HCT116 (cell line): ENCODE data around the gene CNPY1. TPM values are rescaled to one million over a fixed set of nuclear protein-coding genes. Genes with fewer than 3 reads are reported as not detected.

Source experiments
- ATAC-seq: fragments of 200-7000 bp; cut with Tn5 transposase; 2 replicates; pipeline ENCODE4 v1.9.1; 2020; ENCODE audit warnings: mild to moderate bottlenecking, moderate library complexity
- BruUV-seq: library from RNA; stranded (reverse); fragments of 400-500 nt; replicated peaks from 2 replicates; lab custom pipeline; 2021; lab: Mats Ljungman, UMichigan
- CTCF ChIA-PET: fragments of 300-600 bp; sonication (Branson Sonifier 250); formaldehyde crosslinking; loops from one replicate; lab custom pipeline; 2021; ENCODE audit warnings: antibody characterized with exemption; lab: Charles Lee
- POLR2A ChIA-PET: fragments of 300-600, 350-600 bp; sonication (Branson Sonifier 250); formaldehyde crosslinking; loops from one replicate; lab custom pipeline; 2021; ENCODE audit warnings: antibody characterized with exemption; lab: Charles Lee
- RAD21 ChIA-PET, 2 experiments: fragments of 300-600 bp; sonication (Branson Sonifier 250); formaldehyde crosslinking; loops; one replicate each; lab custom pipeline; 2023; ENCODE audit warnings: low total read pairs in 2 of 2; ENCODE audit not compliant: uncharacterized antibody in 2 of 2, unreplicated experiment in 2 of 2, low non-redundant PET in 1 of 2; lab: Charles Lee
- DNase-seq: peaks from one replicate; pipeline ENCODE4 v3.0.0-alpha.2; 2010; ENCODE audit warnings: low read depth, low spot score
- H2AFZ ChIP-seq: fragments of 200-600 bp; shearing (Covaris generic), sonication (generic); 2 replicates; pipeline ENCODE4 v1.6.1; 2017; ENCODE audit warnings: low read depth, mixed run types, mixed read lengths, antibody characterized with exemption, low read length; ENCODE audit not compliant: poor library complexity, severe bottlenecking
- H3K27ac ChIP-seq: 2 replicates; pipeline ENCODE4 v1.5.1; 2012; ENCODE audit warnings: low read depth, low read length
- H3K27me3 ChIP-seq: fragments of 200-600 bp; sonication (generic); 2 replicates; pipeline ENCODE4 v1.6.1; 2016; ENCODE audit warnings: mixed run types, low read length, mixed read lengths; ENCODE audit not compliant: insufficient read depth
- H3K36me3 ChIP-seq, 2 experiments: fragments of 200-500 bp in 1 of 2; fragments of 200-600 bp in 1 of 2; sonication (Bioruptor generic) in 1 of 2; sonication (generic) in 1 of 2; 2 replicates each; pipeline versions ENCODE4 v1.5.1 to v1.6.1; 2014 to 2016; ENCODE audit warnings: low read length in 2 of 2, inconsistent platforms in 1 of 2, mixed read lengths in 1 of 2, mixed run types in 1 of 2; ENCODE audit not compliant: insufficient read depth in 2 of 2, control insufficient read depth in 1 of 2
- H3K4me1 ChIP-seq, 2 experiments: fragments of 200-600 bp in 1 of 2; sonication (generic) in 1 of 2; 2 replicates each; pipeline versions ENCODE4 v1.5.1 to v1.6.1; 2012 to 2017; ENCODE audit warnings: low read length in 2 of 2, inconsistent platforms in 1 of 2, mild to moderate bottlenecking in 1 of 2, mixed read lengths in 1 of 2, mixed run types in 1 of 2, moderate library complexity in 1 of 2; ENCODE audit not compliant: insufficient read depth in 2 of 2, control insufficient read depth in 1 of 2
- H3K4me2 ChIP-seq: fragments of 200-600 bp; sonication (generic); 2 replicates; pipeline ENCODE4 v1.6.1; 2017; ENCODE audit warnings: mixed run types, low read length, mixed read lengths
- H3K4me3 ChIP-seq, 2 experiments: fragments of 200-600 bp in 1 of 2; sonication (generic) in 1 of 2; replicated peaks in 1 of 2; 2 replicates each; pipeline ENCODE4 v1.5.1; 2011 to 2016; ENCODE audit warnings: low read length in 2 of 2, control low read depth in 1 of 2, low read depth in 1 of 2, mild to moderate bottlenecking in 1 of 2, mixed read lengths in 1 of 2, mixed run types in 1 of 2
- H3K79me2 ChIP-seq: fragments of 200-600 bp; sonication (generic); 2 replicates; pipeline ENCODE4 v1.6.1; 2017; ENCODE audit warnings: mild to moderate bottlenecking, mixed run types, low read length, moderate library complexity, mixed read lengths; ENCODE audit not compliant: insufficient read depth
- H3K9ac ChIP-seq: fragments of 200-600 bp; sonication (generic); 2 replicates; pipeline ENCODE4 v1.6.1; 2016; ENCODE audit warnings: low read length, mixed read lengths
- H3K9me2 ChIP-seq: fragments of 200-600 bp; sonication (generic), shearing (Covaris generic); 2 replicates; pipeline ENCODE4 v1.6.1; 2017; ENCODE audit warnings: mixed run types, mild to moderate bottlenecking, moderate library complexity; ENCODE audit not compliant: insufficient read depth
- H3K9me3 ChIP-seq, 2 experiments: fragments of 200-500 bp in 1 of 2; fragments of 200-600 bp in 1 of 2; sonication (Bioruptor generic) in 1 of 2; sonication (generic) in 1 of 2; 2 replicates each; pipeline ENCODE4 v1.6.1; 2014 to 2017; ENCODE audit warnings: low read length in 2 of 2, mixed read lengths in 2 of 2, inconsistent platforms in 1 of 2, low read depth in 1 of 2, mild to moderate bottlenecking in 1 of 2, mixed run types in 1 of 2, moderate library complexity in 1 of 2; ENCODE audit not compliant: control insufficient read depth in 1 of 2, insufficient read depth in 1 of 2
- H4K20me1 ChIP-seq: fragments of 200-600 bp; sonication (generic), shearing (Covaris generic); 2 replicates; pipeline ENCODE4 v1.6.1; 2017; ENCODE audit warnings: mixed run types, mild to moderate bottlenecking, moderate library complexity; ENCODE audit not compliant: insufficient read depth
- CBX3 ChIP-seq: IDR thresholded peaks from 2 replicates; pipeline ENCODE4 v1.6.1; 2012; ENCODE audit warnings: low read depth
- EZH2phosphoT487 ChIP-seq: fragments of 200-600 bp; IDR thresholded peaks from 2 replicates; pipeline ENCODE4 v1.6.1; 2018; ENCODE audit warnings: antibody characterized with exemption, borderline replicate concordance
- FOSL1 ChIP-seq: IDR thresholded peaks from 2 replicates; pipeline ENCODE4 v1.6.1; 2012; ENCODE audit warnings: low read depth
- JUND ChIP-seq: IDR thresholded peaks from 2 replicates; pipeline ENCODE4 v1.6.1; 2012
- POLR2A ChIP-seq: IDR thresholded peaks from 2 replicates; pipeline ENCODE4 v1.7.0; 2011; ENCODE audit warnings: borderline replicate concordance; ENCODE audit not compliant: insufficient read depth, insufficient read length; ENCODE audit errors: extremely low read depth
- POLR2AphosphoS5 ChIP-seq: IDR thresholded peaks from 2 replicates; pipeline ENCODE4 v1.6.1; 2011; ENCODE audit warnings: mild to moderate bottlenecking, low read depth, low read length, moderate library complexity
- RAD21 ChIP-seq: IDR thresholded peaks from 2 replicates; pipeline ENCODE4 v1.6.1; 2012; ENCODE audit warnings: low read depth, mild to moderate bottlenecking
- REST ChIP-seq: IDR thresholded peaks from 2 replicates; pipeline ENCODE4 v1.6.1; 2012; ENCODE audit warnings: low read depth
- SIN3A ChIP-seq: IDR thresholded peaks from 2 replicates; pipeline ENCODE4 v1.6.1; 2012; ENCODE audit warnings: low read depth
- SP1 ChIP-seq: IDR thresholded peaks from 2 replicates; pipeline ENCODE4 v1.6.1; 2012; ENCODE audit warnings: low read depth
- TCF7L2 ChIP-seq: IDR thresholded peaks from 2 replicates; pipeline ENCODE4 v1.7.0; 2011; ENCODE audit warnings: borderline replicate concordance, inconsistent platforms; ENCODE audit not compliant: insufficient read depth, insufficient read length; ENCODE audit errors: extremely low read depth
- YY1 ChIP-seq: IDR thresholded peaks from 2 replicates; pipeline ENCODE4 v1.6.1; 2011; ENCODE audit warnings: low read length, low read depth, moderate library complexity, mild to moderate bottlenecking; ENCODE audit not compliant: insufficient replicate concordance; ENCODE audit errors: extremely low read depth
- ZFX ChIP-seq: fragments of 450-650 bp; IDR thresholded peaks from 2 replicates; pipeline ENCODE4 v1.6.1; 2017
- ZNF274 ChIP-seq: fragments of 200-500 bp; sonication (Bioruptor generic); IDR thresholded peaks from 2 replicates; pipeline ENCODE4 v1.6.1; 2014; ENCODE audit warnings: mild to moderate bottlenecking, low read depth, low read length, inconsistent platforms
- intact Hi-C: fragments of 100-400 bp; cut with micrococcal nuclease; formaldehyde crosslinking; loops from 2 replicates; pipeline ENCODE4 v1.10.0; 2022
- total RNA-seq: library from RNA; stranded (reverse); gene quantifications from one replicate; pipeline ENCODE4 v1.2.1, GENCODE V29; 2021; ENCODE audit not compliant: unreplicated experiment
- TF ChIP-seq, protein P1 (sequence below): IDR thresholded peaks from 2 replicates; pipeline ENCODE4 v1.6.1; 2012
- TF ChIP-seq, protein P2 (sequence below), 3 experiments: fragments of 200-600 bp in 1 of 3; sonication (generic) in 1 of 3; IDR thresholded peaks in 2 of 3; conservative IDR thresholded peaks in 1 of 3; 2 replicates each; pipeline ENCODE4 v1.5.1; 2012 to 2017; ENCODE audit warnings: low read depth in 2 of 3, low read length in 2 of 3, antibody characterized with exemption in 1 of 3, borderline replicate concordance in 1 of 3, control low read depth in 1 of 3, mild to moderate bottlenecking in 1 of 3, mixed read lengths in 1 of 3, mixed run types in 1 of 3, moderate library complexity in 1 of 3; ENCODE audit not compliant: insufficient read depth in 1 of 3
- TF ChIP-seq, protein P3 (sequence below): IDR thresholded peaks from 2 replicates; pipeline ENCODE4 v1.6.1; 2012

Gene CNPY1
- total RNA-seq, 1 experiment from 2014 or later = not detected

DNA sequence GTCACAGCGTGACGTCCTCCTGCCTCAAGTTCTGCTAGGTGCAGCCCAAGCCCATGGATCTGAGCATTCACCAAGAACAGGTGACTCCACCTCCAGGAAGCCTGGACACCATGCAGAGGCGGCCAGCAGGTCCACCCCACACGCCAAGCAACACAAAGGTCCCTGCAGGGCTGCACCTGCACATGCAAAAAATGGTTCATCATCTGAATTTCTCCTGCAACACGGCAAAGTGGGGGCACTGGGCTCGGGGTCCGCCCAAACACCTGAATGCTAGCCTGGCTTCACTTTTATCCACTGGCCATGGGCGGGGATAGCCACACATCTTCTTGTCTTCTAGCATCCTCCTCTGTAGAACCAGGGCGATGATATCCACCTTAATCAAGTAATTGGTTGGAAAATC lies 28.9 kb downstream of the CNPY1 start:
- ChIA-PET CTCF (no interaction called here), POLR2A (no interaction called here), RAD21 (no interaction called here)
- H4K20me1 ChIP-seq = no peaks in the 10 kb centered on the region
- no TSS peak for BruUV-seq
- no peak overlapping the region for H3K4me3 ChIP-seq
- H3K36me3 ChIP-seq = no peaks in the 10 kb centered on the region
- H3K4me2 ChIP-seq = no peak overlapping the region
- H3K27me3 ChIP-seq = peaks cover 47% of the 10 kb centered on the region
- TF ChIP-seq POLR2AphosphoS5 = no peak
- TF ChIP-seq SP1 = no peak
- TF ChIP-seq RAD21 = no peak
- no peak for TF ChIP-seq JUND
- TF ChIP-seq FOSL1 = no peak
- no peak for TF ChIP-seq CBX3
- TF ChIP-seq, protein P1, sequence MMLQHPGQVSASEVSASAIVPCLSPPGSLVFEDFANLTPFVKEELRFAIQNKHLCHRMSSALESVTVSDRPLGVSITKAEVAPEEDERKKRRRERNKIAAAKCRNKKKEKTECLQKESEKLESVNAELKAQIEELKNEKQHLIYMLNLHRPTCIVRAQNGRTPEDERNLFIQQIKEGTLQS = no peak
- no peak for TF ChIP-seq ZNF274
- TF ChIP-seq SIN3A = no peak
- no peak for TF ChIP-seq EZH2phosphoT487
- intact Hi-C loops = no loop called here
- H3K9me3 ChIP-seq = no peaks in the 10 kb centered on the region
- no peaks in the 10 kb centered on the region for H3K79me2 ChIP-seq
- ATAC-seq = no peak
- DNase-seq = no peak
- H3K27ac ChIP-seq = no peak overlapping the region
- H3K9me2 ChIP-seq = no peaks in the 10 kb centered on the region
- no peaks in the 10 kb centered on the region for H3K4me1 ChIP-seq
- H3K9ac ChIP-seq = no peak overlapping the region
- no peak overlapping the region for H2AFZ ChIP-seq

GRCh38 chr7:155516466-155516865 lies 29.9 kb downstream of the CNPY1 start:
- Histone ChIP-seq H3K9me2 (no peaks in the 10 kb centered on the region), H3K4me3 (no peak overlapping the region), H3K36me3 (no peaks in the 10 kb centered on the region), H2AFZ (no peak overlapping the region), H3K27ac (no peak overlapping the region), H4K20me1 (no peaks in the 10 kb centered on the region), H3K27me3 (peaks cover 53% of the 10 kb centered on the region), H3K79me2 (no peaks in the 10 kb centered on the region), H3K4me1 (no peaks in the 10 kb centered on the region), H3K9me3 (no peaks in the 10 kb centered on the region), H3K4me2 (no peak overlapping the region), H3K9ac (no peak overlapping the region)
- intact Hi-C loops = no loop called here
- no peak for ATAC-seq
- ChIA-PET RAD21 (no interaction called here), POLR2A (no interaction called here), CTCF (no interaction called here)
- DNase-seq = no peak
- no TSS peak for BruUV-seq
- TF ChIP-seq ZNF274 (no peak), YY1 (no peak), TCF7L2 (no peak), JUND (no peak), POLR2A (no peak), ZFX (no peak), EZH2phosphoT487 (no peak), REST (no peak)
- TF ChIP-seq, protein P2, sequence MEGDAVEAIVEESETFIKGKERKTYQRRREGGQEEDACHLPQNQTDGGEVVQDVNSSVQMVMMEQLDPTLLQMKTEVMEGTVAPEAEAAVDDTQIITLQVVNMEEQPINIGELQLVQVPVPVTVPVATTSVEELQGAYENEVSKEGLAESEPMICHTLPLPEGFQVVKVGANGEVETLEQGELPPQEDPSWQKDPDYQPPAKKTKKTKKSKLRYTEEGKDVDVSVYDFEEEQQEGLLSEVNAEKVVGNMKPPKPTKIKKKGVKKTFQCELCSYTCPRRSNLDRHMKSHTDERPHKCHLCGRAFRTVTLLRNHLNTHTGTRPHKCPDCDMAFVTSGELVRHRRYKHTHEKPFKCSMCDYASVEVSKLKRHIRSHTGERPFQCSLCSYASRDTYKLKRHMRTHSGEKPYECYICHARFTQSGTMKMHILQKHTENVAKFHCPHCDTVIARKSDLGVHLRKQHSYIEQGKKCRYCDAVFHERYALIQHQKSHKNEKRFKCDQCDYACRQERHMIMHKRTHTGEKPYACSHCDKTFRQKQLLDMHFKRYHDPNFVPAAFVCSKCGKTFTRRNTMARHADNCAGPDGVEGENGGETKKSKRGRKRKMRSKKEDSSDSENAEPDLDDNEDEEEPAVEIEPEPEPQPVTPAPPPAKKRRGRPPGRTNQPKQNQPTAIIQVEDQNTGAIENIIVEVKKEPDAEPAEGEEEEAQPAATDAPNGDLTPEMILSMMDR (IDR thresholded peaks at IDR 0.05 in 2 of 3, conservative IDR thresholded peaks at IDR 0.05 in 1 of 3; ENCODE audit: borderline replicate concordance in 1 of 3, insufficient read depth in 1 of 3, low read depth in 2 of 3, low read length in 2 of 3) = no peak
- TF ChIP-seq, protein P3, sequence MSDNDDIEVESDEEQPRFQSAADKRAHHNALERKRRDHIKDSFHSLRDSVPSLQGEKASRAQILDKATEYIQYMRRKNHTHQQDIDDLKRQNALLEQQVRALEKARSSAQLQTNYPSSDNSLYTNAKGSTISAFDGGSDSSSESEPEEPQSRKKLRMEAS = no peak
